OCI-LY7 (cell line): ENCODE results near the gene ALLC.

Source experiments
- CTCF ChIP-seq: fragments of 200-600 bp; sonication (generic); conservative IDR thresholded peaks from 2 replicates; pipeline ENCODE4 v1.5.1; 2014; ENCODE audit warnings: mild to moderate bottlenecking, antibody characterized with exemption, low read length, moderate library complexity, mixed read lengths
- EZH2phosphoT487 ChIP-seq: fragments of 200-600 bp; sonication (generic); IDR thresholded peaks from 2 replicates; pipeline ENCODE4 v1.6.1; 2018; ENCODE audit warnings: low read depth, borderline replicate concordance, mild to moderate bottlenecking, mixed run types, antibody characterized with exemption, low read length, moderate library complexity, mixed read lengths

GRCh38 chr2:3627500-3628100 lies 30.4 kb upstream of the ALLC start:
- TF ChIP-seq CTCF (no peak), EZH2phosphoT487 (no peak)
